HepG2 (cell line): ENCODE results near the gene MTFP1. TPM values are rescaled to one million over a fixed set of nuclear protein-coding genes. Genes with fewer than 3 reads are reported as not detected.

Experiments
- ATAC-seq: fragments of 200-7000 bp; cut with Tn5 transposase; 3 replicates; pipeline ENCODE4 v1.9.1; 2020; ENCODE audit warnings: mild to moderate bottlenecking, moderate library complexity
- BruUV-seq: library from RNA; stranded (reverse); fragments of 400-500 nt; replicated peaks from 2 replicates; lab custom pipeline; 2021; lab: Mats Ljungman, UMichigan
- CTCF ChIA-PET: fragments of 300-600 bp; formaldehyde crosslinking; extraction: SDS; loops from one replicate; lab custom pipeline; 2021; ENCODE audit warnings: low total read pairs, inconsistent platforms, low intra/inter-chr PET ratio; lab: Yijun Ruan, JAX
- POLR2A ChIA-PET: fragments of 350-600 bp; sonication (Branson Sonifier 250); formaldehyde crosslinking; loops from one replicate; lab custom pipeline; 2020; ENCODE audit warnings: antibody characterized with exemption, inconsistent platforms; lab: Yijun Ruan, JAX
- DNase-seq: peaks from one replicate; pipeline ENCODE4 v3.0.0-alpha.2; 2015; ENCODE audit warnings: low spot score
- FAIRE-seq: peaks from 3 replicates; lab custom pipeline; 2011; peaks lifted over from hg19 to GRCh38; lab: Jason Lieb, UNC
- H2AFZ ChIP-seq: one replicate; pipeline ENCODE4 v1.6.1; 2011; ENCODE audit warnings: low read length, inconsistent platforms
- H3K27ac ChIP-seq: fragments of 300-600 bp; 3 replicates; pipeline ENCODE4 v1.8.0; 2011; ENCODE audit warnings: mixed run types, mild to moderate bottlenecking, mixed read lengths, low read length, inconsistent platforms; ENCODE audit not compliant: insufficient read depth; ENCODE audit errors: extremely low read length
- H3K27me3 ChIP-seq, 2 experiments: fragments of 200-600 bp in 1 of 2; 2 replicates in 1 of 2; 3 replicates in 1 of 2; pipeline versions ENCODE4 v1.6.0 to v1.8.0; 2011; ENCODE audit warnings: low read length in 2 of 2, mild to moderate bottlenecking in 2 of 2, moderate library complexity in 2 of 2, inconsistent platforms in 1 of 2; ENCODE audit not compliant: insufficient read depth in 2 of 2, control insufficient read depth in 1 of 2
- H3K36me3 ChIP-seq, 2 experiments: fragments of 200-600 bp in 1 of 2; replicated peaks in 1 of 2; 2 replicates in 1 of 2; 3 replicates in 1 of 2; pipeline versions ENCODE4 v1.5.1 to v1.8.0; 2011; ENCODE audit warnings: low read length in 2 of 2, inconsistent platforms in 1 of 2; ENCODE audit not compliant: insufficient read depth in 2 of 2, control insufficient read depth in 1 of 2
- H3K4me1 ChIP-seq: 2 replicates; pipeline ENCODE4 v1.5.1; 2012; ENCODE audit warnings: low read length, inconsistent platforms; ENCODE audit not compliant: insufficient read depth
- H3K4me2 ChIP-seq: 2 replicates; pipeline ENCODE4 v1.6.0; 2011; ENCODE audit warnings: low read depth, low read length, inconsistent platforms
- H3K4me3 ChIP-seq, 3 experiments: fragments of 200-600 bp in 1 of 3; sonication (generic), shearing (Covaris generic) in 1 of 3; replicated peaks in 1 of 3; 2 replicates each; pipeline ENCODE4 v1.5.1; 2011 to 2016; ENCODE audit warnings: low read length in 3 of 3, inconsistent platforms in 2 of 3, low read depth in 2 of 3, mild to moderate bottlenecking in 2 of 3, control low read depth in 1 of 3, mixed read lengths in 1 of 3; ENCODE audit not compliant: insufficient read depth in 1 of 3
- H3K79me2 ChIP-seq: one replicate; pipeline ENCODE4 v1.6.1; 2011; ENCODE audit warnings: low read length, inconsistent platforms; ENCODE audit not compliant: insufficient read depth
- H3K9ac ChIP-seq: 2 replicates; pipeline ENCODE4 v1.6.0; 2011; ENCODE audit warnings: mild to moderate bottlenecking, low read depth, low read length, inconsistent platforms; ENCODE audit not compliant: insufficient read depth
- H3K9me3 ChIP-seq: 2 replicates; pipeline ENCODE4 v1.5.1; 2012; ENCODE audit warnings: mild to moderate bottlenecking, low read length
- H4K20me1 ChIP-seq: 2 replicates; pipeline ENCODE4 v1.6.0; 2011; ENCODE audit warnings: inconsistent platforms, mild to moderate bottlenecking, low read length, moderate library complexity; ENCODE audit not compliant: insufficient read depth
- ERF ChIP-seq: IDR thresholded peaks from 2 replicates; pipeline ENCODE4 v1.6.1; 2018; ENCODE audit warnings: missing biosample characterization, missing genetic modification reagents
- LRRFIP1 ChIP-seq: sonication (generic); formaldehyde crosslinking; conservative IDR thresholded peaks from 2 replicates; pipeline ENCODE4 v1.4.0; 2020; ENCODE audit warnings: missing genetic modification reagents
- ZBTB39 ChIP-seq: sonication (generic); formaldehyde crosslinking; IDR thresholded peaks from 2 replicates; pipeline ENCODE4 v1.5.0; 2020; ENCODE audit warnings: missing genetic modification reagents
- ZBTB40 ChIP-seq, 2 experiments: fragments of 450-650 bp in 1 of 2; sonication (generic) in 1 of 2; formaldehyde crosslinking in 1 of 2; IDR thresholded peaks; 2 replicates each; pipeline versions ENCODE4 v1.6.1 to v1.8.0; 2016 to 2022; ENCODE audit warnings: antibody characterized with exemption in 1 of 2, mild to moderate bottlenecking in 1 of 2, missing genetic modification reagents in 1 of 2
- ZNF30 ChIP-seq: sonication (generic); formaldehyde crosslinking; IDR thresholded peaks from 2 replicates; pipeline ENCODE4 v1.5.0; 2020; ENCODE audit warnings: mild to moderate bottlenecking, missing genetic modification reagents
- ZNF382 ChIP-seq: sonication (generic); formaldehyde crosslinking; IDR thresholded peaks from 2 replicates; pipeline ENCODE4 v1.5.0; 2020; ENCODE audit warnings: missing genetic modification reagents, mild to moderate bottlenecking, borderline replicate concordance
- ZNF383 ChIP-seq: sonication (generic); formaldehyde crosslinking; IDR thresholded peaks from 2 replicates; pipeline ENCODE4 v1.4.0; 2020; ENCODE audit warnings: missing genetic modification reagents, mild to moderate bottlenecking, borderline replicate concordance
- ZNF737 ChIP-seq: sonication (generic); formaldehyde crosslinking; IDR thresholded peaks from 2 replicates; pipeline ENCODE4 v1.5.0; 2020; ENCODE audit warnings: missing genetic modification reagents, mild to moderate bottlenecking, borderline replicate concordance
- ZSCAN20 ChIP-seq: sonication (generic); formaldehyde crosslinking; IDR thresholded peaks from 2 replicates; pipeline ENCODE4 v1.4.0; 2020; ENCODE audit warnings: missing genetic modification reagents, mild to moderate bottlenecking, borderline replicate concordance
- ZSCAN21 ChIP-seq: sonication (generic); formaldehyde crosslinking; IDR thresholded peaks from 2 replicates; pipeline ENCODE4 v1.8.0; 2022; ENCODE audit warnings: mild to moderate bottlenecking, missing genetic modification reagents, moderate library complexity, borderline replicate concordance
- WGBS: methylation state at CpG from one replicate; pipeline ENCODE4 v1.1.6; 2017; ENCODE audit warnings: low lambda C conversion rate; 5-methylcytosine and 5-hydroxymethylcytosine counted together
- in situ Hi-C: cut with HindIII; loops from 2 replicates; pipeline ENCODE4 v1.10.0; 2017; ENCODE audit warnings: low pct_unique_long_range_greater_than_20kb; ENCODE audit not compliant: extremely low pct_ligation_motif_present
- intact Hi-C: fragments of 100-400 bp; cut with micrococcal nuclease; formaldehyde crosslinking; loops from one replicate; pipeline ENCODE4 v1.10.0; 2022; ENCODE audit not compliant: unreplicated experiment
- polyA plus RNA-seq, 8 experiments: library from polyadenylated mRNA; depleted of rRNA in 3 of 8; stranded (reverse) in 7 of 8; unstranded in 1 of 8; fragments of >200 nt; fragmentation: Illumina TruSeq in 4 of 8; extraction: Trizol in 4 of 8; gene quantifications; 2 replicates each; pipeline versions ENCODE4 v1.2.1 to v1.2.3, GENCODE V29; 2011 to 2016; ENCODE audit warnings: low read depth in 4 of 8, missing spikeins in 1 of 8, mixed read lengths in 1 of 8; ENCODE audit not compliant: insufficient read depth in 1 of 8
- total RNA-seq, 5 experiments: library from RNA; depleted of rRNA; stranded (reverse); fragments of >200 nt; fragmentation: Illumina TruSeq; extraction: Trizol; gene quantifications; 2 replicates each; pipeline ENCODE4 v1.2.3, GENCODE V29; 2016; ENCODE audit warnings: low read depth in 1 of 5

The MTFP1 gene
- total and polyA plus RNA-seq, 2 of the 13 experiments (the other 11 are each of a cell fraction or from before 2014, with no cell fraction given) = 29.5 to 45.6 TPM

GRCh38 chr22:30381264-30381663 is 44.3 kb upstream of the MTFP1 start:
- Histone ChIP-seq H4K20me1 (no peaks in the 10 kb centered on the region), H3K9me3 (no peaks in the 10 kb centered on the region), H3K9ac (no peak overlapping the region), H3K79me2 (no peaks in the 10 kb centered on the region), H3K27me3 (no peaks in the 10 kb centered on the region), H3K4me1 (peaks cover 5% of the 10 kb centered on the region), H3K36me3 (no peaks in the 10 kb centered on the region; a peak in 1 of 5 replicates), H3K4me2 (no peak overlapping the region), H2AFZ (no peak overlapping the region), H3K27ac (no peak overlapping the region), H3K4me3 (no peak overlapping the region)
- DNase-seq (no peak), FAIRE-seq (no peak), ATAC-seq (no peak)
- intact Hi-C loops (no loop called here), in situ Hi-C loops (loop anchor here (25.0 kb wide), 1 partner anchor 269 kb away; no protein-coding TSS in a partner anchor)
- WGBS = 93% methylated on average over 4 of the region's 12 CpGs
- no TSS peak for BruUV-seq
- CTCF ChIA-PET = no interaction called here
- POLR2A ChIA-PET = interaction anchor here (1.2 kb wide), 1 partner anchor 42 kb away, joined by 3 read pairs; no protein-coding TSS in a partner anchor
- TF ChIP-seq ZNF30 (CRISPR knock-in tag) = no peak
- TF ChIP-seq ZNF737 (CRISPR knock-in tag) = no peak
- no peak for TF ChIP-seq ZSCAN20 (CRISPR knock-in tag)
- TF ChIP-seq ZBTB39 (CRISPR knock-in tag) = no peak
- TF ChIP-seq ZNF383 (CRISPR knock-in tag) = no peak
- TF ChIP-seq LRRFIP1 (CRISPR knock-in tag) = no peak
- TF ChIP-seq ZNF382 (CRISPR knock-in tag) = no peak
- no peak for TF ChIP-seq ZBTB40 (IDR thresholded peaks at IDR 0.05)
- no peak for TF ChIP-seq ZBTB40 (CRISPR knock-in tag; IDR thresholded peaks at IDR 0.05)
- no peak for TF ChIP-seq ZSCAN21 (CRISPR knock-in tag)
- TF ChIP-seq ERF (CRISPR knock-in tag) = no peak
